GM18508 (cell line): ENCODE results near the gene CMTM3.
"Not testable (repeated sequence)": the region's sequence is repeated elsewhere in the genome, so short reads cannot be mapped to it uniquely, and the experiment has no call there.

Source experiments
- ATAC-seq: cut with Tn5 transposase; IDR thresholded peaks from one replicate; pipeline ENCODE4 v1.9.1; 2021; ENCODE audit warnings: moderate number of reproducible peaks; ENCODE audit not compliant: insufficient read depth, unreplicated experiment

The CMTM3 gene

DNA sequence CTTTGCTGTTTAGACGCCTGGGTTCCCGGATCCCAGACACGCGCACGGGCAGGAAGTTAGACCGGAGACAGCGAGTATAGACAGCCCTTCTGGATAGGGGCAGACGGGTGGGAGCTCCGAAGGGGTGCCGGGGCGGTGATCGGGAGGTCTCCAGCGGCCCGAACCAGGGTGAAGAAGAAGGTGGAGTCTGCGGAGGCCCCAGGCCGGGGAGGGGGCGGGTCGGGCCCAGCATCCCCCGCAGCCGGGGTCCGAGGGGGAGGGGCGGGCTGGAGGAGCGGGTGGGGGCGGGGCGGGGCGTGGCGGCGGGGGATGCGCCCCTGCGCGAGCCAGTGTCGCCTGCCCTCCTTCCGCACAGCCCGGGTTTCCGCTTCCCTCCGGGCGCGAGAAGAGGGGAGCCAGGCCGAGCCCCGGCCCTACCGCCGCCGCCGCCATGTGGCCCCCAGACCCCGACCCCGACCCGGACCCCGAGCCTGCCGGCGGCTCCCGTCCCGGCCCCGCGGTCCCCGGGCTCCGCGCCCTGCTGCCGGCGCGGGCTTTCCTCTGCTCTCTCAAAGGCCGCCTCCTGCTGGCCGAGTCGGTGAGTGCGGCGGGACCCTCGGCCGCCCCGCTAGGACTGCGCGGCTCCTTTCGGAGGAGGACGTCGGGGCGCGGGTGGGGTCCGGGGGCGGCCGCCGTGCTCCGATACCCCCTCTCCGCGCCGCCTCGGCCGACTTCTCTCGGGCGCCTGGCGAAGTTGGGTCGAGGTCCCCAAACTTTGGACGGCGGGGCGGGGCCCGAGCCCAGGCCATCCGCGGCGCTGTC lies at the start of gene CMTM3:
TSS of gene CMTM3 (plus strand) at position 329 of the 801 bp plus-strand sequence. CDS start at position 431, 102 bp downstream.
- no peak for ATAC-seq

DNA sequence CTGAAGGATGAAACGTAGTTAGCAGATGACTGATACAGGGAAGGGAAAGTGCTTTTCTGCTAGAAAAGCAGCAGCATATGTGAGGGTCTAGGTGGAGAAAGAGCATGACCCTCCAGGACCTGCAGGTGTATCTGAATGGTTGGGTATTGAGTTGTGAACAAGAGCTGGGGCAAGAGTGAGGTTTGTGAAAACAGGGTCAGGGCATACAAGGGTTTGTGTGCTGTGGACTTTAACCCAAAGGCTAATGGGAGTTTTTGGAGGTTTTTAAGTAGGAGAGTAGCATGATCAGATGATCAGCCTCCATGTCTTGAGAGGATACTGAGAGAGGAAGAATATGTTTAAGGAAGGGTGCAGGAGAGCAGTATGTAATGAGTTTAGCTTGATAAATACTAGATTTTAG lies 44.4 kb upstream of the CMTM3 start:
- no peak for ATAC-seq

DNA sequence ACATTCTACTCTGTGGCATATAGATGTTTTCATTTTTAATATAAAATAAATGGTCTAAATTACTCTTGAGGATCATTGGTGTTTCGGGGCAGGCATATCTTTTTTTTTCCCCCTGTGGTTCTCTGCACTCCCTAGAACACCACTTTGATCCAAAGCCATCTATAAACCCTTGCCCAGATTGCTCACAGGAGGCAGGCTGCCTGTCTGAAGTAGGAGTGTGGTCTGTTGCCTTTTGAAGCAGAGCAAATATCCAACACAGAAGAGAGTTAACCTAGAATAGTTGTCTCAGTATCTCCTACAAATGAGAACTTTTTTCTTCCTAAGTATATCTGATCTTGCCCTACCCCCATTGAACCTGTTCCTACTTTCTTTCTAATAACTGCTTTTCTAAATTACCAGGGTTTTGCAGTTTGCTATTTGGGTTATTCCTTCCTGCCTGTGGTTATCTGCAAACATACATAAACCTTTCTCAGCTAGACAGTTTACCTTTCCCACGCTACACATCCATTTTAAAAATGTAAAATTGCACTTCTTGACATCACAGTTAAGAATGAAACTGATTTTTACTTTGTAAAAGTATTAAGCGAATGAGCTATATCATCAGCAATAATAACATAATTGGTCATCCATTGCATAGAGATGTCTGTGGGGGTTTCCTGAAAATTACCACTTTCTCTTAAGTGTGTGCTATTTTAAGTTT lies 43.0 kb upstream of the CMTM3 start:
- ATAC-seq = no peak

GRCh38 chr16:66562409-66562808 lies 42.1 kb upstream of the CMTM3 start:
- no peak for ATAC-seq

GRCh38 chr16:66562986-66563385 lies 41.5 kb upstream of the CMTM3 start:
- no peak for ATAC-seq

- ATAC-seq = no peak
Measured at GRCh38 chr16:66563574-66564334, 40.8 kb upstream of the CMTM3 start.

DNA sequence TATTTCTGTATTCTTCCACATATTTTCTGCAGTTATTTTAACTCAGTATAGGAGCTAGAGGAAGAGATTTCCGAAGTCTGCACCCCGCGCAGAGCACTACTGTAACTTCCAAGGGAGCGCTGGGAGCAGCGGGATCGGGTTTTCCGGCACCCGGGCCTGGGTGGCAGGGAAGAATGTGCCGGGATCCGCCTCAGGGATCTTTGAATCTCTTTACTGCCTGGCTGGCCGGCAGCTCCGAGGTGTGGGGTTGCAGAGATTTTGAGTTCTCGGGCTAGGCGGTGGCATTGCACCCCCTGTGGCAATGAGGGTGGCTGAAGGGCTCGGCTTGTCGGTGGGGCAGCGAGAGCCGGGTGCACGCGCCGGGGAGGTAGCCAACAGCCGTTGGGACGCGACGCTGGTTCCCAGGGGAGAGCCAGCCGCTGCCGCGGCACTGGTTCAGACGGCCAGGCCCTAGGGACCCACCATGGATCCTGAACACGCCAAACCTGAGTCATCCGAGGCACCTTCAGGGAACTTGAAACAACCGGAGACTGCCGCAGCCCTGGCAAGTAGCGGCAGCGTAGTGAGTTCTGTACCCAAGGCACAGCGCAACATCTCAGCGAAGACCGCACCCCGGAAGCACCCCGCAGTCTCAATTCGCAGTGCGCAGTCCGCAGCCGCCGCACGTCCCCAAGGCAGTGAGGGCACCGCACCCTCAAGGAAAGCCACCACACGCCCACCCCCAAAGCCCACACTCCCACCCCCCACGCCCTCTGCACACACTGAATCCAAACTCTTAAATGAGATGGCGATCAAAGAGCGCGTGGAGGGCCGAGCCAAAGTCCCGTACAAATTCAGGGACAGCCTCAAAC lies 38.2 kb upstream of the CMTM3 start, which contains the start of gene CMTM1:
TSS of gene CMTM1 (plus strand) at position 389 of the 851 bp plus-strand sequence. CDS start at position 464, 75 bp downstream.
- ATAC-seq = no peak

DNA sequence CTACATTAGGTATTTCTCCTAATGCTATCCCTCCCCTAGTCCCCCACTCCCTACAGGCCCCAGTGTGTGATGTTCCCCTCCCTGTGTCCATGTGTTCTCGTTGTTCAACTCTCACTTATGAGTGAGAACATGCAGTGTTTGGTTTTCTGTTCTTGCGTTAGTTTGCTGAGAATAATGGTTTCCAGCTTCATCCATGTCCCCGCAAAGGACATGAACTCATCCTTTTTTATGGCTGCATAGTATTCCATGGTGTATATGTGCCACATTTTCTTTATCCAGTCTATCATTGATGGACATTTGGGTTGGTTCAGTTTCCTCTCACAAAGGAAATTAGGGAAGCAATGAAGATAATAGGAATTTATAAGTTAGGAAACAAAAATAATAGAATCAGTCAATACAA lies 37.2 kb upstream of the CMTM3 start:
- not testable (repeated sequence) for ATAC-seq

GRCh38 chr16:66568355-66568754 lies 36.1 kb upstream of the CMTM3 start:
- ATAC-seq = no peak

GRCh38 chr16:66569131-66569530 lies 35.4 kb upstream of the CMTM3 start:
- ATAC-seq = no peak

- no peak for ATAC-seq
Measured at GRCh38 chr16:66569827-66570405, 34.6 kb upstream of the CMTM3 start.

- ATAC-seq = no peak
Measured at GRCh38 chr16:66572356-66572755, 32.1 kb upstream of the CMTM3 start.

- ATAC-seq = no peak
Measured at GRCh38 chr16:66574081-66574480, 30.4 kb upstream of the CMTM3 start.

DNA sequence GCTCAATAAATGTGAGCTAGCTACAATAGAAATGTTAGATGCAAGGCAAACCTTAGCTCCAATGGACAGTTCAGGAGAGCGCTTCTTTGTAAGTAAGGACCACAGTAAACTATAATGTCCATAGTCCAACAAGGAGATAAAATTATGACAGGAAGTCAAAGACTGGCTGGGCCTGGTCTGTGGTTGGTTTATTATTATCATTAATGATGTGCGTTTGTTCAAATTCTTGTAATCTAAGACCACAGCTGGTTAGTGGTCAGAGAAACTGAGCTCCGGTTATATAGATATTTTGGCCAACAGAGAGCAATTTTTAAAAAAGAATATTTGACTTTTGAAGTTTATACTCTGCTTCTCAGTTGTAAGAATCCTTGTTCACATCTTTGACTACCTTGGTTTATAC lies 30.0 kb upstream of the CMTM3 start:
- ATAC-seq = no peak

DNA sequence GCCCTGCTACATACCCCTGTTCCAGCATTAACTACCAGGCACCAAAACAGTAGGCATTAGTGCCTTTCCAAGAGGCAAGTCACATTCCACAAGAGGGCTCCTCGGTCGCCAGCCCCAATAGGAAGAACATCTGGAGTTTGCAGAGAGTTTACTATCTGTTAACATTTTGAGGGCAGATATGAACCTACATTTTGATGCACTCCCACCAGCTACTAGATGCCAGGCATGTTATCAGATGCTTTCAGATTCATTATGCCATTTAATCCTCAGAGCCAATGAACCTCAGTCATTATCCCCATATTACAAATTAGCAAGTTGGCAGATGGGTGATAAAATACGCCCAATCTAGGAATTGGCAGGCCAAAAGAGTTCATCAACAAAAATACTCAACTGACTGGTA lies 29.4 kb upstream of the CMTM3 start:
- ATAC-seq = no peak

GRCh38 chr16:66576296-66576695 lies 28.2 kb upstream of the CMTM3 start:
- no peak for ATAC-seq

GRCh38 chr16:66578651-66579531 lies 25.6 kb upstream of the CMTM3 start, which contains the start of gene CMTM2:
TSS of gene CMTM2 (plus strand) at chr16:66579463. CDS start at chr16:66579608, 145 bp downstream.
- ATAC-seq = no peak

DNA sequence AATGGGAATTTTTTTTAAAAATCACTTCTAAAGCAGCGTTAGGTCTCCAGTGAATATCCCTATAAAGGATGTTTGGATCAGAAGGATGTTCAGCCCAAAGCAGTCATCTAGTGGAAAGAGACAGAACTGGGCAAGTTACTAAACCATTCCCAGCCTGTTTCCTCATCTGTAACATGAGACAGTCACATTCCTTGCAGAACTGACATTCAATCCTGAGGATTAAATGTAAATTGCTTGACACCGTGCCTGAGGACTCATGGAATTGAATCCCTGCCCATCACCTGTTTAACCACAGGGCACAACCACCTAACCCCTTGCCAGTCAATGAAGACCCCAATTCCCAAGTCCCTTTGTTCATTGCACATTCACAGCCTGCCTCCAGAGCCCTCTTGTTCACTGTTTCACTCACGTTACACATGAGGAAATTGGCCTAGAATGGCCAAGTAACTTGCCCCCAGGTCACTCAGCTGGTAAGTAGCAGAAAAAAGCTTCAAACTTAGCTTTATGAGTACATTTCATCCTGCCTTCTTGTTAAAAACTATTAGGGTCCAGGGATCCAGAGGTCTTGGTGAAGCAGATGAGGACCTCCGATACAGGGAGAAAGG lies 23.8 kb upstream of the CMTM3 start:
- ATAC-seq = no peak
